ENCODE data around the gene CD74. TPM values are rescaled to one million over a fixed set of nuclear protein-coding genes. Genes with fewer than 3 reads are reported as not detected.
A peak's percentile ranks its signal among the peaks of the same experiment; 100 is the strongest.

The CD74 gene
- total and polyA plus RNA-seq, 2 of the 4 experiments (the other 2 are of a cell fraction), result 0.18 to 1.1 TPM

GRCh38 chr5:150396267-150396666, 16.4 kb downstream of the CD74 start:
- Histone ChIP-seq H3K4me3 (ENCODE audit: insufficient read depth, low read depth, low read length) (no peak overlapping the region), H4K91ac (ENCODE audit: insufficient read depth, low read depth, low read length) (no peak overlapping the region), H3K27me3 (ENCODE audit: control insufficient read depth, insufficient read depth, low read length) (no peaks in the 10 kb centered on the region), H3K14ac (replicated peaks; ENCODE audit: low read depth, low read length) (no peak overlapping the region), H4K20me1 (ENCODE audit: insufficient read depth, low read length) (peaks cover 7% of the 10 kb centered on the region; the same call in 1 of the 2 replicates), H3K9me1 (ENCODE audit: insufficient read depth, low read length) (peaks cover 30% of the 10 kb centered on the region), H3K36me3 (ENCODE audit: control insufficient read depth, insufficient read depth, low read length) (peaks cover 53% of the 10 kb centered on the region), H4K8ac (ENCODE audit: low read depth in 2 of 2, low read length in 2 of 2) (peak overlapping the region in 1 of 2 experiments; percentile 43; a peak in 1 of 4 replicates), H3K18ac (ENCODE audit: low read depth, low read length) (no peak overlapping the region), H3K23ac (ENCODE audit: low read depth, low read length) (no peak overlapping the region), H3K4me1 (ENCODE audit: control insufficient read depth, insufficient read depth, low read length) (peaks cover 19% of the 10 kb centered on the region), H3K27ac (ENCODE audit: insufficient read depth, low read length) (no peak overlapping the region), H3K79me1 (ENCODE audit: low read depth in 1 of 2, low read length in 2 of 2) (peaks cover 0 to 15% of the 10 kb centered on the region in 2 experiments; a peak in 1 of 4 replicates), H2BK5ac (ENCODE audit: low read depth, low read length, poor library complexity, severe bottlenecking) (no peak overlapping the region), H2BK15ac (ENCODE audit: low read depth, low read length) (no peak overlapping the region), H2BK20ac (ENCODE audit: low read depth, low read length) (no peak overlapping the region), H3K56ac (ENCODE audit: extremely low read depth, insufficient read depth, low read length) (no peak overlapping the region), H3K9ac (ENCODE audit: low read depth, low read length) (no peak overlapping the region), H3K4ac (ENCODE audit: low read depth, low read length) (0 out of 2 replicates have a peak overlapping the region, but pooled peaks have one; percentile 7), H2AK5ac (ENCODE audit: low read depth, low read length) (0 out of 2 replicates have a peak overlapping the region, but pooled peaks have one; percentile 54), H3K9me3 (ENCODE audit: control insufficient read depth, insufficient read depth, low read length) (no peaks in the 10 kb centered on the region), H3K4me2 (ENCODE audit: low read depth, low read length) (no peak overlapping the region), H2BK120ac (ENCODE audit: low read depth, low read length) (peak overlapping the region; percentile 19; the same call in 1 of the 2 replicates), H2AFZ (replicated peaks; ENCODE audit: low read length, poor library complexity) (no peak overlapping the region), H2AK9ac (replicated peaks; ENCODE audit: low read depth, low read length, poor library complexity) (no peak overlapping the region), H4K5ac (ENCODE audit: low read depth, low read length) (no peak overlapping the region)
- dilution Hi-C loops (cut with HindIII; ENCODE audit: low sequenced_read_pairs, unreplicated experiment), result no loop called here
- no peak for ATAC-seq (ENCODE audit: low read depth)
- TF ChIP-seq USF2 (IDR thresholded peaks at IDR 0.05; ENCODE audit: low read depth, low read length), result no peak
- no peak for TF ChIP-seq SMC3 (IDR thresholded peaks at IDR 0.05; ENCODE audit: low read depth, low read length)
- intact Hi-C loops (cut with micrococcal nuclease), result loop anchor here (5.0 kb wide), 1 partner anchor 36 kb away; no protein-coding TSS in a partner anchor
- TSS peak; percentile 73 for BruUV-seq (replicated peaks)
- POLR2A ChIA-PET (ENCODE audit: unreplicated experiment), result no interaction called here
- WGBS, 2 experiments (ENCODE audit: extremely low coverage in 2 of 2, insufficient read length in 1 of 2), result 82% methylated on average over 3 of the region's 7 CpGs; no CpG with 5 or more reads in 1 of the 2 experiments
- no peak for DNase-seq
- in situ Hi-C loops (cut with MboI; ENCODE audit: low sequenced_read_pairs), result no loop called here
- CTCF ChIA-PET, result no interaction called here
